Heart right ventricle (tissue), 16 donors: Measurements from ENCODE around the gene SMARCA2. TPM values are rescaled to one million over a fixed set of nuclear protein-coding genes. Genes with fewer than 3 reads are reported as not detected.

Source experiments
- ATAC-seq, 8 donors: fragments of 200-7000 bp; cut with Tn5 transposase; one replicate each; pipeline ENCODE4 v1.9.1; 2020; ENCODE audit warnings: mild to moderate bottlenecking in 8 of 8, moderate library complexity in 8 of 8, moderate number of reproducible peaks in 1 of 8
- DNase-seq, 2 donors: peaks; one replicate each; pipeline ENCODE4 v3.0.0-alpha.2; 2020
- H3K27ac ChIP-seq, 10 donors: fragments of 200-600 bp; sonication (generic) in 2 of 10; one replicate each; pipeline versions ENCODE4 v1.5.0 to v1.8.0; 2020 to 2022; ENCODE audit warnings: mild to moderate bottlenecking in 3 of 10
- H3K27me3 ChIP-seq, 7 donors: fragments of 200-600 bp; one replicate each; pipeline ENCODE4 v1.8.0; 2021 to 2022; ENCODE audit warnings: mild to moderate bottlenecking in 2 of 7
- H3K36me3 ChIP-seq, 9 donors: fragments of 200-600 bp; sonication (generic) in 1 of 9; one replicate each; pipeline versions ENCODE4 v1.5.0 to v1.8.0; 2020 to 2022; ENCODE audit warnings: mild to moderate bottlenecking in 2 of 9
- H3K4me1 ChIP-seq, 9 donors: fragments of 200-600 bp; sonication (generic) in 1 of 9; one replicate each; pipeline versions ENCODE4 v1.5.0 to v1.8.0; 2020 to 2022; ENCODE audit warnings: mild to moderate bottlenecking in 4 of 9
- H3K4me3 ChIP-seq, 10 donors: fragments of 200-600 bp; sonication (generic) in 2 of 10; one replicate each; pipeline versions ENCODE4 v1.5.0 to v1.8.0; 2020 to 2022; ENCODE audit warnings: mild to moderate bottlenecking in 7 of 10, moderate library complexity in 2 of 10
- H3K9me3 ChIP-seq, 11 donors: fragments of 200-600 bp in 10 of 11; sonication (generic) in 2 of 11; one replicate each; pipeline versions ENCODE4 v1.5.0 to v1.8.0; 2013 to 2022; ENCODE audit warnings: mild to moderate bottlenecking in 2 of 11, control low read depth in 1 of 11, moderate library complexity in 1 of 11
- CTCF ChIP-seq, 9 donors: fragments of 200-600 bp; sonication (generic) in 2 of 9; IDR thresholded peaks; one replicate each; pipeline versions ENCODE4 v1.5.0 to v1.8.0; 2021 to 2022; ENCODE audit warnings: antibody characterized with exemption in 9 of 9, mild to moderate bottlenecking in 5 of 9, moderate library complexity in 1 of 9
- WGBS, 2 donors: extraction: QIAGEN DNeasy Blood & Tissue Kit; methylation state at CpG; one replicate each; pipeline ENCODE4 v1.1.7; 2013; ENCODE audit warnings: inconsistent platforms in 1 of 2; 5-methylcytosine and 5-hydroxymethylcytosine counted together
- intact Hi-C, 10 donors: fragments of 100-400 bp; cut with DNase I; formaldehyde crosslinking; loops; one replicate each; pipeline versions ENCODE4 v1.11.1 to v1.14.2; 2022
- polyA plus RNA-seq, 2 donors: library from polyadenylated mRNA; stranded (reverse); fragments of 200-250 nt; gene quantifications; one replicate each; pipeline ENCODE4 v1.2.3, GENCODE V29; 2013
- total RNA-seq, 10 donors: library from RNA; stranded (reverse); fragmentation: NEBNext Ultra II Directional in 3 of 10; extraction: Animal tissue kit (Norgen Biotek cat#: 25700) in 3 of 10; gene quantifications; one replicate each; pipeline versions ENCODE4 v1.2.1 to v1.2.4, GENCODE V29; 2021 to 2023
- donor health status: Arrhythmogenic right ventricular cardiomyopathy.
- donor health status: ischemic (EF 13 %, LVEDD 7.1; RV severe dilation, severe dysfunction).
- donor health status: healthy with polysubstance abuse.
- donor health status: DM: no; HTN: yes; CAD: no.
- donor health status: DM: no; HTN: no; CAD: no.
- donor health status: ischemic (EF 25% LVEDD 6.9; RV normal size, moderate dysfunction).
- donor health status: ischemic (EF 25% LVEDD 5.7; RV mildly dilated, moderate dysfunction).
- donor health status: healthy.
- donor health status: DM: yes; HTN: yes; CAD: no.
- donor health status: Ischemic cardiomyopathy.
- donor health status: ischemic (EF 35%, LVEDD 5.7; RV mildly dilated, moderate dysfunction).
- donor health status: nonischemic (EF 11% LVEDD 7.7; RV severe dilation, severe dysfunction).
- donor health status: DM: yes; HTN: yes; CAD: no.
- donor health status: PGD.
- donor health status: ischemic (EF 29% LVEDD 5.4; RV normal size, mild dysfunction).
- donor health status: nonischemic (EF 23%, LVEDD 6.1; RV moderate dilation, normal function).

SMARCA2 gene
- total and polyA plus RNA-seq, 12 donors = 26.5 to 140 (median 105) TPM

GRCh38 chr9:1972672-1973071 lies 42.5 kb upstream of the SMARCA2 start:
- TF ChIP-seq CTCF (IDR thresholded peaks at IDR 0.05) = no peak
- Histone ChIP-seq H3K27ac (no peak overlapping the region), H3K9me3 (no peaks in the 10 kb centered on the region), H3K4me3 (no peak overlapping the region), H3K36me3 (no peaks in the 10 kb centered on the region), H3K27me3 (no peaks in the 10 kb centered on the region), H3K4me1 (no peaks in the 10 kb centered on the region)
- no peak for ATAC-seq
- intact Hi-C loops = no loop called here
- DNase-seq = no peak

- no peak for TF ChIP-seq CTCF (IDR thresholded peaks at IDR 0.05)
- H3K4me1 ChIP-seq = peaks cover 0 to 21% (median 14%) of the 10 kb centered on the region in 9 donors
- no peak overlapping the region for H3K27ac ChIP-seq
- no peak for DNase-seq
- intact Hi-C loops = no loop called here
- no peaks in the 10 kb centered on the region for H3K27me3 ChIP-seq
- no peak for ATAC-seq
- no peaks in the 10 kb centered on the region for H3K36me3 ChIP-seq
- no peak overlapping the region for H3K4me3 ChIP-seq
- no peaks in the 10 kb centered on the region for H3K9me3 ChIP-seq
- 88 to 89% methylated on average over 2 of the region's 2 CpGs for WGBS, 2 donors
Measured at GRCh38 chr9:1977026-1977425, 38.1 kb upstream of the SMARCA2 start.

GRCh38 chr9:1978941-1979340 lies 36.2 kb upstream of the SMARCA2 start:
- Histone ChIP-seq H3K36me3 (no peaks in the 10 kb centered on the region), H3K4me3 (no peak overlapping the region), H3K9me3 (no peaks in the 10 kb centered on the region), H3K27ac (no peak overlapping the region), H3K27me3 (no peaks in the 10 kb centered on the region), H3K4me1 (peaks cover 0 to 21% (median 14%) of the 10 kb centered on the region in 9 donors)
- DNase-seq (no peak), ATAC-seq (peak in 2 of 8 donors; percentile 26 to 87)
- TF ChIP-seq CTCF (IDR thresholded peaks at IDR 0.05) = no peak
- 62% methylated on average over 5 of the region's 5 CpGs for WGBS, 2 donors
- intact Hi-C loops = no loop called here

- peaks cover 0 to 21% (median 14%) of the 10 kb centered on the region in 9 donors for H3K4me1 ChIP-seq
- intact Hi-C loops = no loop called here
- no peak for TF ChIP-seq CTCF (IDR thresholded peaks at IDR 0.05)
- 31 to 37% methylated on average over 7 of the region's 7 CpGs for WGBS, 2 donors
- no peaks in the 10 kb centered on the region for H3K9me3 ChIP-seq
- H3K4me3 ChIP-seq = no peak overlapping the region
- H3K27me3 ChIP-seq = no peaks in the 10 kb centered on the region
- no peak overlapping the region for H3K27ac ChIP-seq
- H3K36me3 ChIP-seq = no peaks in the 10 kb centered on the region
- ATAC-seq = peak; percentile 29 to 84 (median 56)
- peak in 1 of 2 donors; percentile 21 for DNase-seq
Measured at GRCh38 chr9:1979741-1980367, 35.3 kb upstream of the SMARCA2 start.
